ENCODE measurements around the gene GJA5.

Gene GJA5

GRCh38 chr1:147723691-147724323 lies 36.6 kb downstream of the GJA5 start:
- no peak for DNase-seq

DNA sequence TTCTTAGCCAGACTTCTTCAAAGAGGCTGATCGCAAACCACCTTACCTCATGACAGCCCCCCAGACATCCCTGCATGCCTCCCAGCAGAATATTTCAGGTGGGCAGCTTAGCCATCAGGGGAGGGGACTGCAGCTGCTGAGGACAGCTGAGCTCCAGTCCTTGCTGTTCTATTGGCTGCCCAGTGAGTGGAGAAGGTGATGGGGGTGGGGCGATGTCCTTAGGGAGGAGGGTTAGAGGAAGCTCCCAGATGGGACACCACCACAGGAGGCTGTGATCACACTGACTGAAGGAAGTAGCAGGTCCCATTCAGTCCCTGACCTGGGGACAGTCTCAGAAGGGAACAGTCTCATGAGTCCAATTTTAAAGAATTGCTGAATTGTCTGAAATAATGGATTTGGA lies 38.3 kb downstream of the GJA5 start:
- DNase-seq, result no peak

GRCh38 chr1:147721716-147722115 lies 38.7 kb downstream of the GJA5 start:
- DNase-seq, result no peak

- DNase-seq, result no peak
Observed at GRCh38 chr1:147720557-147720956, 39.8 kb downstream of the GJA5 start.

DNA sequence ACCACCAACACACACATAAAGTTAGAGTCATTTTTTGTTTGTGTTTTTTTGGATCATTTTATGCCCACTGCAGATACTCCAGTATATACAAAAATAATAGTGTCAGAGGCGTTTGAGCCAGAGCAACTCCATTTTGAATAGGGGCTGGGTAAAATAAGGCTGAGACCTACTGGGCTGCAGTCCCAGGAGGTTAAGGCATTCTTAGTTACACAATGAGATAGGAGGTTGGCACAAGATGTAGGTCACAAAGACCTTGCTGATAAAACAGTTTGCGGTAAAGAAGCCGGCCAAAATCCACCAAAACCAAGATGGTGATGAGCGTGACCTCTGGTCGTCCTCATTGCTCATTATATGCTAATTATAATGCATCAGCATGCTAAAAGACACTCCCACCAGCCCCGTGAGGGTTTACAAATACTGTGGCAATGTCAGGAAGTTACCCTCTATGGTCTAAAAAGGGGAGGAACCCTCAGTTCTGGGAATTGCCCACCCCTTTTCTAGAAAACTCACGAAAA lies 40.6 kb downstream of the GJA5 start:
- no peak for DNase-seq

GRCh38 chr1:147719029-147719698 lies 41.2 kb downstream of the GJA5 start:
- no peak for DNase-seq

DNA sequence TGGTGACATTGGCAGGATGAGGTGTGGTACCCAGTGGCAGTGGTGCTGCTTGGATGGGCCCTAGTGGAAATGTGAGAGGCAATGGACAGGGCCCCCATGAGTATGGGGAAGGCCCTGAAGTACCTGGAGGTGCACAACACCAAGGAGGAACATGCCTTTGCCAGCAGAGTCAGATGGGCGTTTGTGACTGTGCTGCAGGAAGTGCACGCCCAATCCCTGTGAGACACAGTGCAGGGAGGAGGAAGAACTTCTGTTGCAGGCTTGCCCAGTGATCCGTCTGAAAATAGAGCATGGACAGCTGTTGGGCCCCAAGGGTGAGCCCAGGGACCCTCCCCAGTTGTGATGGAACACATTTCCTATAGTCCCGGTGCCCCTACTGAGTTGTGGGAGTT lies 42.7 kb downstream of the GJA5 start:
- no peak for DNase-seq

DNA sequence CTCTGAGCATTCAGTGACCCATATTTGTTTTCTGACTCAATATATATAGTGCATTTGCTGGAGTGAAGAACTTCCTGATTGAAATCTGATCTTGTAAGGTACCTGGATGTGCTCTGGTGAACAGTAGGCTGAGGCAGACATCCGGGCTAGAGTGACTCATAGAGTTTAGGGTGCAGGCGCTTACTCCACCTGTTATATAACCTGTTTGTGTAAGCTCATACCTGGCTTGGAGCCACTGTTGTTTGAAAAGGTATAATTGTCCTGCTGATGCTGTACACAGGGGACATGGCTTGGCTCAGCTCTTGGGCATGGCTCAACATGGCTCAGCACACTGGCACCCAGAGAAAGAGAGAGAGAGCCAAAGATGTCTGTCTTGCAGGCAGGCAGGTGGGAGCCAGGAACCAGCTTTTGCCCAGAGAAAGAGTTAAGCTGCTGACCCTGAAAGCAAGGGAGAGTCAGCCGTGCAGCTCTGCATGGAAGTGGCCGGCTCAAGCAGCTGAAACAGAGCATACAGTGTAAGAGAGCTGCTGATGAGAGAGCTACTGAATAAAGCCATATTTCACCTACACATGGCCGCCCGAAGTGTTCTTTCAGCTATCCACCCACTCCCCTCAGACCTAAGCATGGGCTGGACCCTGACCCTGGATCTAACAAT lies 43.2 kb downstream of the GJA5 start:
- no peak for DNase-seq

DNA sequence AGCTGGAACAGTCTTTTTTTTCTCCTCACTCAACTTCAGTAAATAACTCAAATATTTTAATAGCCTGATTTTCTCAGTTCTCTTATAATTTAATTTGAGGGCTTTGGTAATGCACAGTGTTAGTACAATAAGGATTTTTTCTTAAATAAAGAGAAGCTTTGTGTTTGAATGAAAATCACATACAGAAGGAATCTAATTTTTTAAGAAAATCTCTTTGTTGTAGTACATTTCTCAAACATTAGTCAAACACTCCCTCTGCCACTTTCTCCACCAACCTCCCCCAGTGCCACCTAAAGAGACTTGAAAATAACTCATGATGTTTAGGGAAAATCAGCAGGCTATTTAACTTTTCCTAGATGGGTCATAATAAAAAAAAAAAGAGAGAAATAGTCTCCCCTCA lies 47.8 kb downstream of the GJA5 start:
- DNase-seq, result no peak
